Suprapubic skin (tissue), 4 donors: ENCODE results near the gene SLC38A9.

Experiments
- POLR2A ChIP-seq, 2 donors: fragments of 450-650 bp; IDR thresholded peaks; one replicate each; pipeline ENCODE4 v1.6.1; 2017; ENCODE audit warnings: antibody characterized with exemption in 2 of 2, mild to moderate bottlenecking in 2 of 2, moderate library complexity in 2 of 2
- POLR2AphosphoS5 ChIP-seq, 3 donors: sonication (generic); formaldehyde crosslinking; IDR thresholded peaks; one replicate each; pipeline ENCODE4 v1.6.1; 2017; ENCODE audit warnings: antibody characterized with exemption in 3 of 3
- TF ChIP-seq, protein P1 (sequence below), 2 donors: fragments of 200-600 bp in 1 of 2; fragments of 450-650 bp in 1 of 2; sonication (generic) in 1 of 2; IDR thresholded peaks; one replicate each; pipeline ENCODE4 v1.5.1; 2016 to 2019; ENCODE audit warnings: antibody characterized with exemption in 2 of 2, mild to moderate bottlenecking in 1 of 2, moderate library complexity in 1 of 2

GRCh38 chr5:55576661-55577060, 135.5 kb downstream of the SLC38A9 start:
- TF ChIP-seq POLR2AphosphoS5 (IDR thresholded peaks at IDR 0.05) = no peak
- TF ChIP-seq, protein P1, sequence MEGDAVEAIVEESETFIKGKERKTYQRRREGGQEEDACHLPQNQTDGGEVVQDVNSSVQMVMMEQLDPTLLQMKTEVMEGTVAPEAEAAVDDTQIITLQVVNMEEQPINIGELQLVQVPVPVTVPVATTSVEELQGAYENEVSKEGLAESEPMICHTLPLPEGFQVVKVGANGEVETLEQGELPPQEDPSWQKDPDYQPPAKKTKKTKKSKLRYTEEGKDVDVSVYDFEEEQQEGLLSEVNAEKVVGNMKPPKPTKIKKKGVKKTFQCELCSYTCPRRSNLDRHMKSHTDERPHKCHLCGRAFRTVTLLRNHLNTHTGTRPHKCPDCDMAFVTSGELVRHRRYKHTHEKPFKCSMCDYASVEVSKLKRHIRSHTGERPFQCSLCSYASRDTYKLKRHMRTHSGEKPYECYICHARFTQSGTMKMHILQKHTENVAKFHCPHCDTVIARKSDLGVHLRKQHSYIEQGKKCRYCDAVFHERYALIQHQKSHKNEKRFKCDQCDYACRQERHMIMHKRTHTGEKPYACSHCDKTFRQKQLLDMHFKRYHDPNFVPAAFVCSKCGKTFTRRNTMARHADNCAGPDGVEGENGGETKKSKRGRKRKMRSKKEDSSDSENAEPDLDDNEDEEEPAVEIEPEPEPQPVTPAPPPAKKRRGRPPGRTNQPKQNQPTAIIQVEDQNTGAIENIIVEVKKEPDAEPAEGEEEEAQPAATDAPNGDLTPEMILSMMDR (IDR thresholded peaks at IDR 0.05) = no peak
- no peak for TF ChIP-seq POLR2A (IDR thresholded peaks at IDR 0.05)
